Transverse colon (tissue), 3 donors: ENCODE data around the gene NUMB.

Experiments
- POLR2A ChIP-seq: fragments of 450-650 bp; IDR thresholded peaks from one replicate; pipeline ENCODE4 v1.6.1; 2016; ENCODE audit warnings: antibody characterized with exemption, mild to moderate bottlenecking, moderate library complexity
- TF ChIP-seq, protein P1 (sequence below), 5 experiments: fragments of 200-600 bp in 3 of 5; fragments of 450-650 bp in 2 of 5; sonication (generic) in 3 of 5; IDR thresholded peaks; 1 replicate in 2 of 5; 2 replicates in 3 of 5; pipeline ENCODE4 v1.5.1; 2016 to 2017; ENCODE audit warnings: antibody characterized with exemption in 5 of 5, inconsistent platforms in 3 of 5, mild to moderate bottlenecking in 2 of 5, moderate library complexity in 1 of 5

DNA sequence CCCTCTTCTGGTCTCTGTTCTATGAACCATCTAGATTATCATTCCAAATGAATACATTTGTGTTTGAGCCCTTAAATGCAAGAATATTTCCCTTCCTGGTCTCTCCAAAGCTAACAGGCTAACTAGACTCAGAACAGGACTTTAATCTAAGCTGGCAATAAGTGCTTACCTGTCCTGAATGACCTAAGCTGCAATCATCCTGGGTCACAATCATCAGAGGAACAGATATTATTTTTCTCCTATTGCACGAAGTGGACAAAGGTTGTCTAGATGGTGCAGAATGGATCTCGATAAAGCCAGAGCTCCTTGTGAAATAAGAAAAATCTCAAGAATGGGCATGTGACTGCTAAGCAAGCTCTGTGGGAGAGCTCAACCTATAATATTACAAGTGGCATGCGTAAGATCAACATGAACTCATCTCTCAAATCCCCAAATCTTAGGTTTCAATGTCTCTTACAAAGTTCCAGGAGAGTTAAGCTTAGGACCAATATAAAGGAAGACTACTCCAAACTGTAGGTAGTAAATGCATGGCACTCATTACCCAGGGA lies 10.6 kb upstream of the NUMB start:
- TF ChIP-seq POLR2A, result no peak
- TF ChIP-seq, protein P1, sequence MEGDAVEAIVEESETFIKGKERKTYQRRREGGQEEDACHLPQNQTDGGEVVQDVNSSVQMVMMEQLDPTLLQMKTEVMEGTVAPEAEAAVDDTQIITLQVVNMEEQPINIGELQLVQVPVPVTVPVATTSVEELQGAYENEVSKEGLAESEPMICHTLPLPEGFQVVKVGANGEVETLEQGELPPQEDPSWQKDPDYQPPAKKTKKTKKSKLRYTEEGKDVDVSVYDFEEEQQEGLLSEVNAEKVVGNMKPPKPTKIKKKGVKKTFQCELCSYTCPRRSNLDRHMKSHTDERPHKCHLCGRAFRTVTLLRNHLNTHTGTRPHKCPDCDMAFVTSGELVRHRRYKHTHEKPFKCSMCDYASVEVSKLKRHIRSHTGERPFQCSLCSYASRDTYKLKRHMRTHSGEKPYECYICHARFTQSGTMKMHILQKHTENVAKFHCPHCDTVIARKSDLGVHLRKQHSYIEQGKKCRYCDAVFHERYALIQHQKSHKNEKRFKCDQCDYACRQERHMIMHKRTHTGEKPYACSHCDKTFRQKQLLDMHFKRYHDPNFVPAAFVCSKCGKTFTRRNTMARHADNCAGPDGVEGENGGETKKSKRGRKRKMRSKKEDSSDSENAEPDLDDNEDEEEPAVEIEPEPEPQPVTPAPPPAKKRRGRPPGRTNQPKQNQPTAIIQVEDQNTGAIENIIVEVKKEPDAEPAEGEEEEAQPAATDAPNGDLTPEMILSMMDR (IDR thresholded peaks at IDR 0.05), result no peak
